NCI-H2081 treated with DMSO at 0.1 percent for 48 hours (cell line): ENCODE results near the gene H1-8.

Source experiments
- DNase-seq: peaks from one replicate; lab custom pipeline; 2025; lab: John Stamatoyannopoulos, UW

H1-8 gene

DNA sequence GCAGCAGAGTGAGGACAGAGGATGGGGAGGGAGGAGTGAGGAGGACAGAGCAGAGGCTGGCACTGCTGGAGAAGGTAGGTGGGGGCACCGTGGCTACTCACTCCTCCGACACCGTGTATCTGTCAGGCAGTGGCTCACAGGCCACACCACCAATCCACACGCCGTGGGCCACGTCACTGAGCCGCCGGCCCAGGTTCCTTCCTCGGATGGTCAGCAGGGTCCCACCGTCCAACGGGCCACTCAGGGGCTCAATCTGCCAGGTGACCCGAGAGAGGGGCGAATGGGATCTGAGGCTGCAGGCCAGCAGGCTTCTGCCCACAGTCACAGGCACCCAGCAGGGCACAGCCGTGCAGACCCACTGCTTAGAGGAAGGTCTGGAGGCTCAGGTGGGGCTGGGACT, 30.5 kb downstream of the H1-8 start:
- DNase-seq: no peak

DNA sequence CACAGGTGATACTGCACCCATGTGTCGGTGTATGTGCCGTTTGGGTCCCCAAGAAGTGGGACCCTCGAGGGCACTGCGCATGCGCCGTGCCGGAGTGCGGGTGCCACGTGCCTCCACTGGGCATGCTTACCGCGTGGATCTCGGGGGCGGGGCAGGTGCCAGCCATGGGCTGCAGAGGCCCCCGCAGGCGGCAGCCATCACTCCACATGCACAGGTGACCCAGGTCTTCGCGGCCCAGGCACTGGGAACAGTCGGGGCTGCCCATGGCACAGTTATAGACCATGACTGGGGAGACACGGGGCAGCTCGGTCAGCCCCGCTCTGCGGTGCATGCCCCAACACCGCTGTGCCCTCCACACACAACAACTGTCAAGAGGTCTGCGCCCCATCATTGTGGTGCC, 31.2 kb downstream of the H1-8 start:
- no peak for DNase-seq

DNA sequence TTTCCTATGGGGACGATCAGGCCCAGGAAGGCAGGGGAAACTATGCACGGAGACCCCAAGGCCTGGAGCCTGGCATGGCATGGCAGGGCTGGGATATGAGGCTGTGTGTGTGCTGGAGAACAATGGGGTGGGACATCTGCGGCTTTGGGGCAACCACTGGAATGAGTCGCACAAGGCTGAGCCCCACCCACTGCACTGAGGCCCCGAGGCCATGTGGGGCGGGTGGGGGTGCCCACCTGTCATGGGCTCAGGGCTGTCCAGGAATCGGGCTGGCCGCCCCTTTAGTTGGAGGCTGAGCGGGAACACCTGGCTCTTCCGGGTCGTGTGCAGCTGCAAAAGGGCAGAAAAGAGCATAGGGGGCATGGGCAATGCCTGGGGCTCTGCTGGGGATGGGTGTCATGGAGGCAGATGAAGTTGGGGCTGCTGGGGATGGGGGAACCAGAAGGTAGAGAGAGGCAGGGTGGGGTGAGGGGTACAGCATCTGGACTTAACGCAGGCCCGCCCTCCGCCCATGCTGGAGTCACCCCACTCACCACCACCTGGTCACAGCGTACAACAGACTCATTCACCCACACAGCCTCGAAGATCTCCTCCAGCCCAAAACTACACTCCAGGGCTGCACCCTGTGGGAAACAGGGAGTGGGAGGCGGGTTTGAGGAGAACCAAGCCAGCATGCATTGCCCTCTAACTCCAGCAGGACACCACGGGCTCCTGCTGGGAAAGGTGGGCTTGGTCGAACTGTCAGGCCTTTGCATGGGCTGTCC, 32.4 kb downstream of the H1-8 start:
- no peak for DNase-seq

DNA sequence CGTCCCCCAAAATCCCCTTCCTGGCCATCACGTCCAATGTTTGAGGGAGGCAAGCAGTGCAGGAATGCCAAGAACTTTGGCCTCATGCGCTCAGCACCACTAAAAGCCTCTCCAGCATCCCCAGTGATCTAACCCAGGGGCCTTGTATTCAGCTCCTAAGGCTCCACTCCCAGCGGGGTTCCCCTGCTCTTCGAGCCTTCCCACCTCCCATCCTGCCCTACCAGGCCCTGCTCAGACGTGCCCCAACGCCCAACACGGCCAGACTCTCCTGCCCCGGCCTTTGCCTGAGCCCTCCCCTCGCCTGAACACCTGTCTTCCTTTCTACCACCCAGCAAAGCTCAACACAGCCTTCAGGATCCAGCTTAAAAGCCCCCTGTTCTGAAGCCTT, 33.0 kb downstream of the H1-8 start:
- no peak for DNase-seq

DNA sequence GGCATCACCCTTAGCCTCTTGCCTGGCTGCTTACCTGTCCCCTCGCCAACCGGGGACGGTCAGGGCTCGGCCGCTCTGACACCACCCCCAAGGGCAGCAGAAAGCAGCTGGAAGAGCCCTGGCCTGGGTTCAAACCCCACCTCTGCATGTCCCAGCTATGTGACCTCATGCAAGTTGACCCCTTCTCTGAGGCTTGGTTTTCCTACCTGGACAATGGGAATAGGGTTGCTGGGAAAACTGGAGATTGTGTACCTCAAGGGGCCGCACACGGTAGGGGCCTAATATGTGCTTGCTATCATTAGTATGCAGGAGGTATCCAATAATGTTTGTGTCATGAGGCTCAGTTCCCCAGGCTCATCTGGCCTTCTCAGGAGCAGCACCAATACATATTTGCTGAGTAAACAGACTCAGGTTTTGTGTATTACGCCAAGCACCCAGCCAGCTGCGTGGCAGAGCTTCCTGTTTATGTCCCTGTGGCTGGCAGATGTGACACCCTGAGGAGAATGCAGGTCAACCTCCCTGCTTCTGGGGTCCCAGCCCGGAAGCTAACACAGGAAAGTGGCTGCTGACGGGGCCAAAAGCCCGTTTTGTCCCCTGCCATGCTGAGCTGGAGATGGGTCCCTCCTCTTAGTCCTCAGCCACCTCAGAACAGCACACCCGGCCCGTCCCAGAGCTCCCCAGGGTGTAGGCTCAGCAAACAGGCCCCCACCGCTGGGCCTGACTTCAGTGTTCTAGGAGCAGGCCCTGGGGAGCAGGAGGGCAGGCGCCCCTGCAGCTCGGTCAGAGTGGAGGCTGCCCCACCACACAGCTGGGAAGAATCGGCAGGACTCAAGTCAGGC, 33.8 kb downstream of the H1-8 start:
- peak; percentile 91 for DNase-seq

DNA sequence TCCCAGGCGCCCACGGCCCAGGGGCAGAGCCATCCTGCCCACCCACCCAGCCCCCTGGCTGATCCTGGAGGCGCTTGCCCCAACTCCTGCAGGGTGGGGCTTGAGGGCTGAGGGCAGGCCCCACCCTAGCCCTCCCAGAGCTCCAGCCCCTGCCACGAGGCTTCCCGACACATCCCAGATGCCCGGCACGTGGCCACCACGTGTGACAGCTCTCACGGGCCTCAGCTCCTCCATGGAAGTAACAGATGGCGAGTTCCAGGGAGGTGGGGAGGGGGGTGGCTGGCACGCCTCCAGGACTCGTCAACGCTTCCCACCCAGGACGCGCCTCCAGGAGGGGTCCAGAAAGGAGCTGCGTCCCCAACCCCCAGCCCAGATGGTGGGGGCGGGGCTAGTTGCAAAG, 34.4 kb downstream of the H1-8 start:
- no peak for DNase-seq

DNA sequence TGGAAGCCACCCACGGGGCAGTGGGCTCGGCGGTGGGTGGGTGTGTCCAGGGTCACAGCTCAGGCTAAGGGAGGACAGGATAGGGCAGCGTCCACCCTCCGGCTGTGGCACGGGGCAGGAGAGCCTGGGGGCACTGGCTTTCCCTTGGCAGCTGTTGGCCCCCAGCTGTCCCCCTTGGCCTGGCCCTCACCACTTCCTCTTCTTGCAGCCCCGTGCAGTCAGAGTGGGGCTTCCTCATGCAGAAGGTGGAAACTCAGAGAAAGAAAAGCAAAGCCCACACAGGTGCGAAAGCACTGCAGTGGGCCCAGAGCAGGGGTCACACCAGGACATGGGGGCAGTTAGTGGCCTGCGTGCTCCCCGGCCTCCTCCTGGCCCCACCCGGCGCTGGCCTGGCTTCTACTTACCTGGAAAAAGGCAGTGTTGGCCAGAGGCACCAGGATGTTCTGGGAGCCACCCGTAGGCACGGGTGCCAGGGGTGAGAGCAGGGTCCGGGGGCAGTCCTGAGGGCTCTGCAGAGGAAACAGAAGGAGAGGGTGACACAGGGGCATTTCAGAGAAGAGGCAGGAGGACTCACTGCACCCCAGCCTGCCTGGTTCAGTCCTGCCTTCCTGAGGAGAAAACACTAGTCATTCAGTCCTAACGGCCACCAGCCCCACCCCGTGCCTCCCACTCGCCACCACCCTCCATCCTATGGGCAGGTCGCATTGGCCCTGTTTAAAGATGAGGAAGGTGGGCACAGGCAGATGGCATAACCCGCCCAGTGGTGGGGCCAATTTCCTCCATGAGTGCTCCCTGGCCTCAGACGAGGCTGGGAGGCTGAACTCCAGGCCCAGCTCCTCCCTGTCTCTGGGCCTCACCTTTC, 35.2 kb downstream of the H1-8 start:
- no peak for DNase-seq

DNA sequence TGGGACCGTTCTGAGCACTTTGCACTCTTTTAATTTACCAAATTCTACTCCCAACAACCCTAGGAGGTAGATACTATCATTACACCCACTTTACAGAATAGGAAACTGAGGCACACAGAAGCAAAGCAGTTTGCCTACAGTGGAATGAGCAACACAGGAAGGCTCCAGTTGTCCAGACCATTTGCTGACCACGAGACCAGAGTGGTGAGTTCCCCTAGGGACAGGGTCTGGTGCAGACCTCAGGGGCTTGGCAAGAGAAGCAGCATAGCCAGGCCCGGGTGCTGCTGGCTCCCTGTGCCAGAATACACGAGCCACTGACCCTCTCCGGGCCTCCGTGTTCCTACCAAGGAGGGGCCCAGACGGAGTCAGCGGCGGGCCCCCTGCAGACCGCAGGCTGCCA, 37.0 kb downstream of the H1-8 start:
- DNase-seq: no peak

DNA sequence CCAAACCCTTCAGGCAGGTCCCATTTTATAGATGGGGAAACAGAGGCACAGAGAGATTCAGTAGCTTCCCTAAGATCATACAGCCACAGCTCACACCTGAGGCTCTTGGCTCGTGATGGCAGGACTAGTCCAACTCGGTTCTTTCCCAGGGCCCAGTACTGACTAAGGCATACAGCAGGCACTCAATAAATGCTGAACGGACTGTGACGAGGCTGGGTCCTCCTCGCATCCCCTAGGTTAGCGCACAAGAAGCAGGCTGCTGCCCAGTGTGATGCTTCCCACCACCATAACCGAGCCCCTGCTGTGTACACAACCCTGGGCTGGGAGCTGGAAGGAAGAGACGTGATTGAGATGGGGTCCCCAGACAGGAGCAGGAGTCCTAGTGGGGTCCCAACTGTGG, 38.6 kb downstream of the H1-8 start:
- no peak for DNase-seq

DNA sequence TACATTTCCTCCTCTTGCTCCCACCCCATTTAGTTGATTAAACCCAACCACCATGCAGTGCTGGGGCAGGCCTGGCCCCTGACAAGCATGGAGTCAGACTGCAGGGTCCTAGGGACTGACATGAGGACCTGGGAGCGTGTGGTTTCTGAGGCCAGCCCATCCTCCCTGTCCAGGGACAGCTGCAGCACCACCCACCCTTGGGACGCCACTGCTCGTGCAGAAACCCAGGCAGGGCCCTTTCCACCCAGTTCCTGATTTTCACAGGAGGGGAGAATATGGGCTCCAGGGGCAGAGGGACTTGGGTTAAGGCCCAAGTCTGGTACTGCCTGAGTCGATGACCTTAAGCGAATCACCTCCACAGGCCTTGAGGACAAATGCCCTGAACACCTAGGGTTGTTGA, 39.8 kb downstream of the H1-8 start:
- no peak for DNase-seq

DNA sequence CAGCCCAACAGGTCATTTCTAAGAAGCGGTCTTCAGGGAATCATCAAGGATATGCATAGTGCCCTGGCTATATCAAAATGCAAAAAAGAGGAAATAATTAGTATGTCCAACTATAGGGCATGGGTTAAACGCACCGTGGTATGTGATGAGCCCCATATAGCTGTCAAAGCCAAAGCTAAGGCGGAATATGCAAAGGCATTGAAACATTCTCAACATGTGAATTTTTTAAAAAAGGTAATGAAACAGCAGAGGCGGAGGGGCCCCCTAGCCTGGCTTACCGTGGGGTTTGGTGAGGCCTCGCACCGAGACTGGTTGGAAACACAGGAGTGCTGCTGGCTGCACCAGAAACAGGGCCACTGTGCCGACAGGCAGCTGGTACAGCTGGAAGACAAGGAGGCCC, 40.3 kb downstream of the H1-8 start:
- DNase-seq: no peak

DNA sequence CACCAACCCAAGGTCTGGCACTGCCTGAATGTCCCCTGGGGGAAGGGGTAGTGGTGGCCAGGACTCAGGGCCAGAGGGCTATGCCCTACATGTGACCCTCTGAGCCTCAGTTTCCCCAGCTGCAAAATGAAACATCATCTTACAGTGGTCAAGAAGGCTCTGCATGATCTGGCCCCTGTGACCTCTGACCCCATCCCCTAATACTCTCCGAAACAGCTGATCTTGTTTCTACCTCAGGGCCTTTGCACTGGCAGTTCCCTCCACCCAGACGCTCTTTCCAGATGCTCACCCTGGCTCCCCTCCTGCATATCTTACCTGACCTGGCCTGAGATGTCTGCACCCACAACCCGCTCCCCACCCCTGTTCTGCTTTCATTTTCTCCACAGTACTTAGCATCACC, 41.7 kb downstream of the H1-8 start:
- DNase-seq: no peak

DNA sequence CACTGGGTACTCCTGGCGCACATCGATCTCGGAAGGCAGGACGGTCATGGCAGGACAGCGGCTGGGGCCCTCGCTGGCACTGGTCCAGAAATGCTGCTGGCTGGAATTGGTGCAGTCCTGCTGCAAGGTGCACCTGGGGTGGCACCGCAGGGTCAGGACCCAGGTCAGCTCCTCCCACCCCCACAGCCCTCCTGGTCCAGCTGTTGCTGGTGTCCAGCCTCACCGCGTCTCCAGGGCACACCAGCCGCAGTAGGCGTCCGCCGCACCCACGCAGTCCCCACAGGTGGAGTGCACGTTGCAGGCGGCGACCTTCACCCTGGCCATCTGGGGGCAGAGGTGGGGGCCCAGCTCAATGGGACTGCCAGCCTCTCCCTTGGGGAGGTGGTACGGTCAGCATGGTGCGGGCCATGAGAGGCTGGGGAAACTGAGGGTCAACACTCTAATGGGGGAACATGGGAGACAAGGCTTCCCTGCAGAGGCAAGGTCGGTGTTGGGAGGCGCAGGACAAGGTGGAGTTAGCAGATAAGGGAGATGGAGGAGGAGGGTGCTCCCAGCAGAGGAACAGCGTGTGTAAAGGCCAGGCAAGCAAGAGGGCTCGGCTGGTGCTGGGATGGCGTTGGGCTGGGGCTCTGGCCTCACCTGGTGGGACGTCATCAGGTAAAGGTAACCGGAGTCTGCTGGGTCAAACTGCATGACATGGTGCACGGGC, 43.1 kb downstream of the H1-8 start:
- DNase-seq: no peak

DNA sequence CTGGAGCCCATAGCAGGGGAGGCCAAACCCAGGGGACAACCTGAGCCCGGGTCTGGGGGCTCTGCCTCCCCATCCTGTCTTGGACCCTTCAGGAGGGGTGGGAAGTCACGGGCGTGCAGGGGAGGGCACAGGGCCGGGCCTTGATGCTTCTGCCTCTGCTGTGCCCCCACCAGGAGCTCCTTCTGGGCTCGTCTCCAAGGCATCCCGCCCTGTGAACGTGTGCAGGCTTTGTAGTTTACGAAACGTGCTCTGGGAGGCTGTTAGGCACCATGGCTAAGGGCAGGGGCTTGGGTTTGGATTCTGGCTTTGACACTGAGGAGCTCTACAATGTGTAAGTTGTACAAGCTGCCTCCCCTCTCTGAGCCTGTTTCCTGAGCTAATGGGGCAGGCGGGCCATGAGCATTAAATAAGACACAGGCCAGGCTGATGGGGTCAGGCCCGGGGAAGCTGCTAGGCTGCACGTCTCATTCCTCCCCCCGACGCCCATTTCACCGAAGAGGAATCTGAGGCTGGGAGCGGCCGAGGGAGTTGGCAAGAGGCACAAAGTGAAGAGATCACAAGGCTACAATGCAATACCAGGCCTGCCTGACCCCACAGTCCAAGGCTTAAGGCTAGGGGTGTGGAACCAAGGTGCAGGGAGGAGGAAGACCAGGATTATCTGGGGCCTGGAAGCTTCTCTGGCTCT, 43.9 kb downstream of the H1-8 start:
- no peak for DNase-seq

DNA sequence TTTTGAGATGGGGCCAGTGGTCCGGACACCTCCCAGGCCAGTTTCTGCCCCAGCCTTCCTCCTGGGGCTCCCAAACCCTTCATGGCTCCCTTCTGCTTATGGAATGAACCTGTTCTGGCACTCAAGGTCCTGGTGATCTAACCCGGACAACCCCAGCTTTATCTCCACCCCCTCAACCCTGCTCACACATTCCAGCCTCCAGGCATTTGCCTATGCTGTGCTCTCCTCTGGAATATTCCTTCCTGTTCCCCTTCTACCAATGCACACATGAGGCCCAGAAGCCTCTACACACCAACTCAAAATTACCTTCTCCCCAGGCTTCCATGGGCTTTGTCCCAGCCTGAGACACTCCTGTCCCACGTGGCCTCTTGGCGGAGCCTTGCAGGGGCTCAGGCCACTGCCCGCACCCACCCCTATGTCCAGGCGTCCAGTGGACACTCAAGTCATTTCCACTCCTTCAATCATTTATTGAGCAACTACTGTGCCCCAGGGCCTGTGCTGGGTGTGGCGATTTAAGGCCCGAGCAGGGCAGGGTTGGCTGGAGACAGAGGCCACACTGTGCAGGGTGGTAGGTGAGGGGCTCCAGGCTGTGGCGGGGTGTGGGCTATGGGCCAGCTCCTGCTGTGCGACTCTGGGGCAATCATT, 44.7 kb downstream of the H1-8 start:
- no peak for DNase-seq

DNA sequence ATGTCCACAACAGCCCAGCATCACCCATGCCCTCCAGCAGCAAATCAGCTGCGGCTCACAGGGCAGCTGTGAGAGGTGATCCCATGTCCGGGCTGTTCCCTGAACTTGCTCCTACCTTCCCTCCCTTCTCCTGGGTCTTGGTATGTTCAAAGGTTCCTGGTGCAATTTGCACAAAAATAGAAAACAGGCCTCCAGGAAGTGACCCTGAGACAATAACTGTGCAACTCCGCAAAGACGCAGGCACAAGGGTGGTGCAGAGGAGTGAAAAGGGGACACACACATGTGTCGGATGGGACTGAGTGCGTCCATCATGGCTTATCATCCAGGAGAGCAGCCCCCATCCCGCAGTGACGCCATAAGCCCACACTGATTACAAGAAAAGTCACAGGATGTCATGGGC, 47.2 kb downstream of the H1-8 start:
- no peak for DNase-seq

DNA sequence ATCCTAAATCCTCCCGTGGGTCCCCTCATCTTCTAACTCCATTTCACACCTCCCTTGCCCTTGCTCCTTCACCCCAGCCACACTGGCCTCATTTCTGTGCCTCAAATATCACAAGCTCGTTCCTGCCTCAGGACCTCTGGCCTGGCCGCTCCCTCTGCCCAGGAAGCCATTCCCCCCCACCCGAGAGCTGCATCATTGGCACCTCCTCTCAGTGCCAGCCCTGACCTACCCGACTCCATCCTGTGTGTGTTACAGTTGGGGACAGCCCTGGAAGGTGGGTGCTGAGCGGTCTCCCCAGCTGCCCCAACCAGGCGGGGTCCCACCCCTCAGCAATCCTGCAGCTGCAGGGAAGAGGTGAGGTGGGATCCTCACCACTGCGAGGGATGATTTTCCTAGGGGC, 49.0 kb downstream of the H1-8 start:
- DNase-seq: no peak

DNA sequence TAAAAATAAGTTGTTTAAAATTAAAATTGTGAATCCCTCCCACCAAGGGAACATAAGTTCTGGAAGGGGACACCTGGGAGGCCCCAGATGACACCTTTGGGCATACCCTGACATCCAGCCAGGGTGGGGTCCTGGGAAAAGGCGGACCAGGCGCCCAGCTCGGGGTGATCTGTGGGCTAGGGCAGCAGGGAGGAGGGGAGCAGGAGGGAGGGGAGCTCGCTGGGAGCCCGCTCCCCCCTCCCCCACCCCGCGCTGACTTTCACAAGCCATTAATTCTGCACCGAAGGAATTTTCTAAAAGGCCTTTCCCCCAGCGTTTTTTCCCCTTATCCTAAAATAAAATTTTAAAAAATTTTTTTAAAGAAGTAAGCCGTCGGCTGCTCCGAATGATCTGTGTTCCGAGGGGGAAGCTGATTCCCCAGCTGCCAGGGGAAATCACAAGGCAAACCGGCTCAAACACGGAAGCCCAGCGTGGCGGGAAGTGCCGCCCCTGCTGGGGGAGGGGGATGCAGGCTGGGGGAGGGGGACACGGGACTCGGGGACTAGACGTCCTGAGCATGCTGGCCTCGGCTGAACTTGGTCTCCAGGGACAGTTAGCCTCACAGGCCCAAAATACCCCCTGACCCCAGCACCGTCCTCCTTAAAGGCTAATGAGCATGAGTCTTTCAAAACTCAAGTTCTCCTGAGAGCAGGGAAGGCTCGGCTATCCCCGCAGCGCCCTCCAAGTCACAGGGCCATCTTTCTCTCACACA, 49.6 kb downstream of the H1-8 start:
- DNase-seq: no peak

DNA sequence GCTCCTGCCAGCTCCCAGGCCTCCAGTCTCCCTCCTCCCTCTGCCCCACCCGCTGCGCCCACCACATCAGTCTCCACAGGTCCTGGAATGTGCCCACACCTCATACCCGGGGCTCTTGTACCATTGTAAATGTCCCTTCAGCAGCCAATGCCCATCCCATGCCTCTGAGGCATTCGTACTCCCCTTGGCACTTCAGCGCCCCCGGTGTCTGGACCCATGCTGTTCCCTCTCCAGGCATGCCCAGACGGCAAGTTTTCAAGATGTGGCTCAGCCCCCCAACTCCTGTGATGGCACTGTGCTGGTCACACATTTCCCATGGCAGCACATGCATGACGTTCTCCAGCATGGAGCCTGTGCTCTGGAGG, 50.2 kb downstream of the H1-8 start:
- DNase-seq: no peak
